ENCODE data around the gene LMAN2L. TPM values are rescaled to one million over a fixed set of nuclear protein-coding genes. Genes with fewer than 3 reads are reported as not detected.

LMAN2L gene
- total RNA-seq, 4 donors from 2014 or later: 10.2 to 21.2 (median 16.8) TPM

GRCh38 chr2:96716388-96716787 is 23.5 kb downstream of the LMAN2L start:
- Histone ChIP-seq H3K9me3 (no peaks in the 10 kb centered on the region), H3K36me3 (peaks cover 0 to 94% (median 0%) of the 10 kb centered on the region in 3 donors), H3K27ac (no peak overlapping the region), H3K4me3 (no peak overlapping the region), H3K4me1 (no peaks in the 10 kb centered on the region), H3K27me3 (no peaks in the 10 kb centered on the region)
- no peak for TF ChIP-seq CTCF (IDR thresholded peaks at IDR 0.05)
- no peak for DNase-seq (ENCODE audit: low spot score in 2 of 2)

GRCh38 chr2:96715658-96716057 is 24.2 kb downstream of the LMAN2L start:
- WGBS, 2 donors: 85 to 86% methylated on average over 5 of the region's 5 CpGs
- H3K36me3 ChIP-seq: peaks cover 0 to 94% (median 4%) of the 10 kb centered on the region in 3 donors
- no peaks in the 10 kb centered on the region for H3K4me1 ChIP-seq
- H3K27ac ChIP-seq: no peak overlapping the region
- no peaks in the 10 kb centered on the region for H3K9me3 ChIP-seq
- no peak overlapping the region for H3K4me3 ChIP-seq
- no peaks in the 10 kb centered on the region for H3K27me3 ChIP-seq
- TF ChIP-seq CTCF (IDR thresholded peaks at IDR 0.05) (no peak), EP300 (IDR thresholded peaks at IDR 0.05) (no peak), POLR2A (IDR thresholded peaks at IDR 0.05) (no peak)
- no peak for DNase-seq (ENCODE audit: low spot score in 2 of 2)

GRCh38 chr2:96710985-96711384 is 28.9 kb downstream of the LMAN2L start:
- H3K27ac ChIP-seq: peak overlapping the region in 2 of 4 donors; percentile 49 to 53
- no peak for TF ChIP-seq POLR2A (IDR thresholded peaks at IDR 0.05)
- TF ChIP-seq CTCF (IDR thresholded peaks at IDR 0.05): no peak
- TF ChIP-seq EP300 (IDR thresholded peaks at IDR 0.05): no peak
- no peaks in the 10 kb centered on the region for H3K4me1 ChIP-seq
- no peak for DNase-seq (ENCODE audit: low spot score in 2 of 2)
- H3K27me3 ChIP-seq: no peaks in the 10 kb centered on the region
- peaks cover 7 to 96% (median 22%) of the 10 kb centered on the region in 3 donors for H3K36me3 ChIP-seq
- no peak overlapping the region for H3K4me3 ChIP-seq
- 41 to 58% methylated on average over 3 of the region's 3 CpGs for WGBS, 2 donors
- H3K9me3 ChIP-seq: no peaks in the 10 kb centered on the region

- Histone ChIP-seq H3K4me3 (no peak overlapping the region), H3K9me3 (no peaks in the 10 kb centered on the region), H3K36me3 (peaks cover 0 to 80% (median 0%) of the 10 kb centered on the region in 3 donors), H3K4me1 (no peaks in the 10 kb centered on the region), H3K27me3 (no peaks in the 10 kb centered on the region), H3K27ac (no peak overlapping the region)
- no peak for DNase-seq (ENCODE audit: low spot score in 2 of 2)
- no peak for TF ChIP-seq POLR2A (IDR thresholded peaks at IDR 0.05)
- TF ChIP-seq CTCF (IDR thresholded peaks at IDR 0.05): no peak
- no peak for TF ChIP-seq EP300 (IDR thresholded peaks at IDR 0.05)
- WGBS, 2 donors: 93 to 96% methylated on average over 16 of the region's 16 CpGs
Measured at GRCh38 chr2:96703021-96703751, 36.7 kb downstream of the LMAN2L start.

GRCh38 chr2:96702098-96702785 is 37.6 kb downstream of the LMAN2L start:
- 89 to 90% methylated on average over 15 to 17 of the region's 17 CpGs for WGBS, 2 donors
- DNase-seq (ENCODE audit: low spot score in 2 of 2): no peak
- Histone ChIP-seq H3K4me3 (no peak overlapping the region), H3K27me3 (no peaks in the 10 kb centered on the region), H3K27ac (no peak overlapping the region), H3K9me3 (no peaks in the 10 kb centered on the region), H3K4me1 (no peaks in the 10 kb centered on the region), H3K36me3 (peaks cover 0 to 78% (median 0%) of the 10 kb centered on the region in 3 donors)
- no peak for TF ChIP-seq EP300 (IDR thresholded peaks at IDR 0.05)
- TF ChIP-seq POLR2A (IDR thresholded peaks at IDR 0.05): no peak
- no peak for TF ChIP-seq CTCF (IDR thresholded peaks at IDR 0.05)
